Measurements from ENCODE around the gene C22orf23. TPM values are rescaled to one million over a fixed set of nuclear protein-coding genes. Genes with fewer than 3 reads are reported as not detected.

The C22orf23 gene
- total and polyA plus RNA-seq, 7 donors: 0.15 to 0.36 TPM; not detected in 5

DNA sequence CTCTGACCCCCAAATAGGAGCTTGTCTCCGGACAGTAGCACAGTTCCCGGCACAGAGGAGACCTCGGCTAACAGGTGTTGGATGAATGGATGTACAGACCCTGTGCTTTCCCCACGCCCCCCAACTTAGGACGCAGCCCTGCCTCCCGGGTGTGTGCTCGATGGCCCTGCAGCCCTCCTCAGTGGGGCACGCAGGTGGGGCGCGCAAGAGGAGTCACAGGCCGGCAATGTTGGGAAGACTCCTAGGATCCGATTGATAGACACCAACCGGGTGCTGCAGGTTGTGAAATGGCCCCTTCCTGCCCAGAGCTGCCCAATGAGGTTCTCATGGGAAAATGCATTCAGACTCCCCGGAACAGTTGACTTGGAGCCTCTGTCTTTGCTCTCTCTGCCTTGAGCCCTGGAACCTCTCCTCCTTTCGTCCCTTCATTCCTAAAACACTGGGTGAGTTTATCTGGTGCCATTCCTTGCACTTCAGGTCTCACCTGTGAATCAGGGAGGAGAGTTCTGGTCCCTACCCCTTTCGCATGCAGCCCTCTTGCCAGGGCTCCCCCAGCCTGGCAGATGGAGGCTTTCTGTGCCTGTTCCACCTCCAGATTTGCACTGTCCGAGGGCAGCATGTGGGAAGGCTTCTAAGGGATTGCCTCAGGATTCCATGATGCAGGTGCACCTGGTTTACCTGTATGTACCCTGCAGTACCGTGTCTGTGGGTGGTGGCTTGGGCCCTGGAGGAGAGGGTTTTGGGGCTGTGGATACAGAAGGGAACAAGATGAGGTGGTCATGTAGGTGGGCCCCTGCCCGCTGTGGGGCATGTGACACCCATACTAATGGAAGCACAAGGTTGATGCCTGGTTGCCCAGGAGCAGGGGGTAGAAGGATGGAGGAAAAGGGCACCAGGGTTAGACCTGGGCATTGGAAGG, 46.1 kb downstream of the C22orf23 start:
- DNase-seq: peak; percentile 63

DNA sequence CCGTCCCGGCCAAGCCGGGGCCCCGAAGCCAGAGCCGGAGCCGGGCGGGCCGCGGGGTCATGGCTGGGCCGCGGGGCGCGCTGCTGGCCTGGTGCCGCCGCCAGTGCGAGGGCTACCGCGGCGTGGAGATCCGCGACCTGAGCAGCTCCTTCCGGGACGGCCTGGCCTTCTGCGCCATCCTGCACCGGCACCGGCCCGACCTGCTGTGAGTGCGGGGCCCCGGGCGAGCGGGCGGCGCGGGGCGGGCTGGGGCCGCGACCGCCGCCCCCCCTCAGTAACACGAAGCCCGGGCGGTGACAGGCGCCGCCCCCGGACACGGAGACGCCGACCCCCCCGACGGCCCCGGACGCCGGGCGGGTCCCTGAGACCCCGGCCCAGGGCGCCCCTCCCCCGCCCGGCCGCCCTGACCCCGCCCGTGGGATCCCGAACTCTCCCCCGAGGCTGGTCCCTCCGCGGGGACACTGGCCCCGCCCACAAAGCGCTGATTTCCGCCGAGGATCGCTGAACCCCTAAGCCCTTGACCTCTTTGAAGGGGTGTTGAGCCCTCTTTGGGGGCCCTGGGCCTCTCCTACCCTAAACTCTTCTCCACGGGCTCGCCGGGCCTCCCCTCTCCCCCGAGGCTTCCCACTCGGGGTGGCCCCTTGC, 46.9 kb downstream of the C22orf23 start:
- Histone ChIP-seq H3K27me3 (no peaks in the 10 kb centered on the region), H3K4me1 (peaks cover 0 to 63% (median 60%) of the 10 kb centered on the region in 4 donors), H3K9me3 (no peaks in the 10 kb centered on the region), H3K27ac (peak overlapping the region; percentile 88 to 97 (median 92)), H3K4me3 (peak overlapping the region; percentile 72 to 98 (median 88)), H3K36me3 (no peaks in the 10 kb centered on the region)
- 1% methylated on average over 75 of the region's 75 CpGs for WGBS, 2 donors
- TF ChIP-seq POLR2AphosphoS5 (IDR thresholded peaks at IDR 0.05) (no peak), POLR2A (IDR thresholded peaks at IDR 0.05) (no peak), EP300 (IDR thresholded peaks at IDR 0.05) (no peak)
- TF ChIP-seq, protein P1, sequence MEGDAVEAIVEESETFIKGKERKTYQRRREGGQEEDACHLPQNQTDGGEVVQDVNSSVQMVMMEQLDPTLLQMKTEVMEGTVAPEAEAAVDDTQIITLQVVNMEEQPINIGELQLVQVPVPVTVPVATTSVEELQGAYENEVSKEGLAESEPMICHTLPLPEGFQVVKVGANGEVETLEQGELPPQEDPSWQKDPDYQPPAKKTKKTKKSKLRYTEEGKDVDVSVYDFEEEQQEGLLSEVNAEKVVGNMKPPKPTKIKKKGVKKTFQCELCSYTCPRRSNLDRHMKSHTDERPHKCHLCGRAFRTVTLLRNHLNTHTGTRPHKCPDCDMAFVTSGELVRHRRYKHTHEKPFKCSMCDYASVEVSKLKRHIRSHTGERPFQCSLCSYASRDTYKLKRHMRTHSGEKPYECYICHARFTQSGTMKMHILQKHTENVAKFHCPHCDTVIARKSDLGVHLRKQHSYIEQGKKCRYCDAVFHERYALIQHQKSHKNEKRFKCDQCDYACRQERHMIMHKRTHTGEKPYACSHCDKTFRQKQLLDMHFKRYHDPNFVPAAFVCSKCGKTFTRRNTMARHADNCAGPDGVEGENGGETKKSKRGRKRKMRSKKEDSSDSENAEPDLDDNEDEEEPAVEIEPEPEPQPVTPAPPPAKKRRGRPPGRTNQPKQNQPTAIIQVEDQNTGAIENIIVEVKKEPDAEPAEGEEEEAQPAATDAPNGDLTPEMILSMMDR (IDR thresholded peaks at IDR 0.05): no peak
- intact Hi-C loops (cut with DNase I): no loop called here
- peak; percentile 73 for DNase-seq

More for the DNA sequence above, 46.1 kb downstream of the C22orf23 start:
- H3K36me3 ChIP-seq: peaks cover 0 to 4% (median 2%) of the 10 kb centered on the region in 4 donors
- intact Hi-C loops (cut with DNase I): no loop called here
- WGBS, 2 donors: 35 to 60% methylated on average over 19 of the region's 19 CpGs
- H3K27ac ChIP-seq: peak overlapping the region; percentile 88 to 97 (median 92)
- peak overlapping the region; percentile 72 to 98 (median 88) for H3K4me3 ChIP-seq
- no peaks in the 10 kb centered on the region for H3K9me3 ChIP-seq
- peaks cover 0 to 70% (median 66%) of the 10 kb centered on the region in 4 donors for H3K4me1 ChIP-seq
- H3K27me3 ChIP-seq: no peaks in the 10 kb centered on the region
- TF ChIP-seq EP300 (IDR thresholded peaks at IDR 0.05): no peak
- no peak for TF ChIP-seq POLR2AphosphoS5 (IDR thresholded peaks at IDR 0.05)
- TF ChIP-seq POLR2A (IDR thresholded peaks at IDR 0.05): no peak
- TF ChIP-seq, protein P1 (IDR thresholded peaks at IDR 0.05): no peak

DNA sequence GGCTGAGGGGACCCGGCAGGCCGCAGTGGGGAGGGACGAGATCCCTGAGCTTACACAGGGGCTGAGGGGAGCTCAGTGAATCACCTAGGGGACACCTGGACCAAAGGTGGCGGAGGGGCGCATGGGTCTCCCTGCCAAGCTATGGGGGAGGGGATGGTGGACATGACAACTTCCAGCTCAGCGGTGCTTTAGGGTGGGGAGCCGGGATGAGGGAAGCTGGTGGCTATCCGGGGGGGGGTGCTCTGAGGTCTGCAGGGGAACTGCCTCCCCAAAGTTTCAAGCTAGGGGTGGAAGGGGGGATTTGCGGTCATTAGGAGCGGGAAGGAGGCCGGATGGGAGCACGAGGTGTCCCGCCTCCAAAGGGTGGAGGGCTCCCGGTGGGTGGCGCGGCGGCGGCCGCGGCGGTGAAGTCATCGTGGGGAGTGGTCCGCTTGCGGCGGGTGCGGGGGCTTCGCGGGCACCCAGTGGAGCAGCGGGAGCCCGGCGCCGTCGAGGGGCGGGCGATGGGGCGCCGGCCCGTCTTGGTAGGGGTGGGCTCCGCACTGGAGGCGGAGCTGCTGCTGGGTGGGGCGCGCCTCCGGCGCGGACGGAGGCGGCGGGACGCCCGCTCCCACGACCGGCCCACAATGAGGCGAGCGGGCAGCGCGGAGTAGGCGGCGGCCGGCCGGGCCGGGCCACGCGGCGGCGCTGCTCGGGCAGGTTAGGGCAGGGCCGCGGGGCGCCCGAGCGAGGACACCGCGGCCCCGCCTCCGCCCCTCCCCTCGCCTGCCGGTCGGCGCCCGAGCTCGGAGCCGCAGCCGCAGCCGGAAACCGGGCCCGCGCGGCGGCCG, 47.7 kb downstream of the C22orf23 start, which contains the start of gene MICALL1:
TSS of gene MICALL1 (plus strand) at position 764 of the 830 bp plus-strand sequence. CDS start 126 bp downstream, outside the sequence.
- WGBS, 2 donors: 6 to 7% methylated on average over 90 of the region's 90 CpGs
- Histone ChIP-seq H3K27me3 (no peaks in the 10 kb centered on the region), H3K27ac (peak within 1 kb of the TSS; percentile 88 to 97 (median 92)), H3K4me1 (peaks cover 0 to 61% (median 57%) of the 10 kb centered on the region in 4 donors), H3K4me3 (peak within 1 kb of the TSS; percentile 72 to 98 (median 88)), H3K9me3 (no peaks in the 10 kb centered on the region), H3K36me3 (no peaks in the 10 kb centered on the region)
- TF ChIP-seq EP300 (IDR thresholded peaks at IDR 0.05): no peak
- peak in 2 of 4 donors; percentile 56 to 63 for TF ChIP-seq POLR2AphosphoS5 (IDR thresholded peaks at IDR 0.05)
- intact Hi-C loops (cut with DNase I): loop anchor here (2.0 kb wide), 1 partner anchor 15 kb away; no protein-coding TSS in a partner anchor
- peak; percentile 87 for DNase-seq

DNA sequence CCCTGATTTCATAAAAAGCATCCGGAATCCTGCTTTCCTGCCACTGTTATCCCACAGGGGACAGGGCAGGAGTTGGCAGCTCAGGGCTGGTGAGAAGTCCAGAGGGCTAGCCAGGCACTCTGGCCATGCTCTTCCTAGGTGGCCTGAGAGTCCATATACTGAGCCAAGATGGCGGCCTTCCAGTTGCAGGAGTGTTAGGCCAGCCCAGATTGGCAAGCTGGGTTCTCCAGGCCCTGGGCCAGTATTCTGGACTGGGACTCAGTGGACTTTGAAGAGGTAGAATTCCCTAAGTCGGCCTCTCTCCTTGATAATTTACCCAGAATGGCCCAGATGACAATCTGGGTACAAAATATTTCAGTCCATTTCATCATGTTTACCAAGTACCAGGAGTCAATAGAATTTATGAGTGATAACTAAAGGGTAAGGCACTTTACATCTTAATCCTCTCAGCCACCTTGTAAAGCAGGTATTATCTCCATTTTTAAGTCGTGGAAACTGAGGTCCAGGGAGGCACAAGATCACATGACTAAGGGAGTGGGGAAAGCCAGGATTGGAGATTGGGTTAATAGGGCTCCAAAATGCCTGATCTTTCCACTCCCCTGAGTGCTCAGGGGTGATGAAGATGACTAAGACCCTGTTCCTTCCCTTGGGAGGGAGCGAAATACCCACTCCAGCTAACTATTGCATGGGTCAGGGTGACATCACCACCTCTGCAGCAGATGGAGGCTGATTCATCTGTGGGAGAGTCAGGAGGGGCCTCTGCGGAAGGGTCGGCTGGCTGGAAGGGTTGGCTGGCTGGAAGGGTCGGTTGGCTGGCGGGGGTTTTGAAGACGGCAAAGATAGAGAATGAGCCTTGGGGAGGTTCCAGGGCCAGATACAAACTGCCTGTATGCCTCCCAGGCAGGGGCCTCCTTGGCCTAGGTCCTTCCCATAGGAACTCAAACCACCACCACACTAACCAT, 48.5 kb downstream of the C22orf23 start:
- TF ChIP-seq EP300 (IDR thresholded peaks at IDR 0.05) (no peak), POLR2AphosphoS5 (IDR thresholded peaks at IDR 0.05) (peak in 3 of 4 donors; percentile 12 to 81 (median 29)), POLR2A (IDR thresholded peaks at IDR 0.05) (no peak)
- TF ChIP-seq, protein P1 (IDR thresholded peaks at IDR 0.05): no peak
- Histone ChIP-seq H3K36me3 (no peaks in the 10 kb centered on the region), H3K4me1 (peaks cover 0 to 52% (median 48%) of the 10 kb centered on the region in 4 donors), H3K9me3 (no peaks in the 10 kb centered on the region), H3K27me3 (no peaks in the 10 kb centered on the region), H3K27ac (peak overlapping the region; percentile 87 to 97 (median 91)), H3K4me3 (peak overlapping the region in 1 of 4 donors; percentile 98)
- intact Hi-C loops (cut with DNase I): loop anchor here (2.0 kb wide), 1 partner anchor 14 kb away; no protein-coding TSS in a partner anchor
- peak; percentile 83 for DNase-seq
- 81 to 85% methylated on average over 10 of the region's 10 CpGs for WGBS, 2 donors
